ENCODE data around the gene PPARD. TPM values are rescaled to one million over a fixed set of nuclear protein-coding genes. Genes with fewer than 3 reads are reported as not detected.

PPARD gene
- total RNA-seq, 1 experiment from 2014 or later: 11.0 TPM

DNA sequence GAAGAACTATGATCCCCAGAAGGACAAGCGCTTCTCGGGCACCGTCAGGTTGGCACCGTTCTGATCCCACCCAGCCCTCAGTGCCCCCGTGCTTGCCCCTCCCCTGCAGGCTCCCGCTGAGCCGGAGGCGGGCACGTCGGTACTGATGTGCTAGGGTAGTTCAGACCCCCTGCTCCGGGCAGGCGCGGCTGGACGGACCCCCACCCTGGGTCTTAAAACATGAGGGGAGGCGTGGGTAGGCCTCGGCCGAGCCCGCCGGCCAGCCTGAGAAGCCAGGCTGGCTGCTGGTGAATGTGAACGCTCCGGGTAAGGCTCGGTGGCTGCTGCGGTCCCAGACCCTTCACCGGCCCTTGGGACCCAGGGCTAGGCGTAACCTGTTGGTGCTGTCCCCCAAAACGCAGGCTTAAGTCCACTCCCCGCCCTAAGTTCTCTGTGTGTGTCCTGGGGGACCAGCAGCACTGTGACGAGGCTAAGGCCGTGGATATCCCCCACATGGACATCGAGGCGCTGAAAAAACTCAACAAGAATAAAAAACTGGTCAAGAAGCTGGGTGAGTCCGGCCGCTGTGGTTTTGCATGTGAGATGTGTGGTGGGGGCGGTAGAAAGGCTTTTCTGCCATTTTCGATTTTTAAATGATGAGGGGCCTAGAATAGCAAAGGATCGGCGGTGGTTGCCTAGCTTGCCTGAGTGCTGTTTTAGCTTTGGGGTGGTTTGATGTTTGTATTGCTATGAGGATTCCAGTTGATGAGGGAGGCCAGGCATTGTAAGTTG is 126.8 kb downstream of the PPARD start:
- DNase-seq (ENCODE audit: low read depth): no peak

DNA sequence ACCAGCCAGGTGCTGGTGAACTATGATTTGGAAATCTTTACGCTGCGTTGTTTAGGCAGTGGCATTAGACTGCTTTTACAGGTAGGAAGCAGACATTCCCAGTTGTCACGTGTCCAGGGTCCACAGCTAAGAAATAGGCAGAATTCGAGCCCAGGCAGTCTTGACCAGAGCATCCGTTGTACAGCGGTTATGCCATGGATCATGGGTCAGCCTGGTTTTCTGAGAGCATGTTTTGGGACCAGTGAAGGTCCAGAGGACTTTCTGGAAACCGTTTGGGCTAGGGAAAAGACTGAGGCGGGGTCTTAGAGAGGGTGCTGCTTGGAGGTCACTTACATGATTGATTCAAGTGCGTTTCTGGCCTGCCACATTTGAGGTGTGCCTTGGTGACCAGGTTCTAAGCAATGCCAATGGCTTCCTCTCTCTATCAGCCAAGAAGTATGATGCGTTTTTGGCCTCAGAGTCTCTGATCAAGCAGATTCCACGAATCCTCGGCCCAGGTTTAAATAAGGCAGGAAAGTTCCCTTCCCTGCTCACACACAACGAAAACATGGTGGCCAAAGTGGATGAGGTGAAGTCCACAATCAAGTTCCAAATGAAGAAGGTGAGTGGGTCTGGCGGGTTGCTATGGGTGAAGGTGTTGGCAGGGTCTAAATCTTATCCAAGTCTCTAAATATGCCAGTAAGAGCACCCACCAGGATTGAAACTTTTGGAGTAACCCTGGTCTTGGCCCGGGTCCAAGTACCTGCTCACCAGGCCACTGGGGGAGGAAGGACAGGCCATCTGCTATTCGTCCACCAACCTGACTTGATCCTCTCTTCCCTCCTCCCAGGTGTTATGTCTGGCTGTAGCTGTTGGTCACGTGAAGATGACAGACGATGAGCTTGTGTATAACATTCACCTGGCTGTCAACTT is 127.6 kb downstream of the PPARD start:
- DNase-seq (ENCODE audit: low read depth): no peak

DNA sequence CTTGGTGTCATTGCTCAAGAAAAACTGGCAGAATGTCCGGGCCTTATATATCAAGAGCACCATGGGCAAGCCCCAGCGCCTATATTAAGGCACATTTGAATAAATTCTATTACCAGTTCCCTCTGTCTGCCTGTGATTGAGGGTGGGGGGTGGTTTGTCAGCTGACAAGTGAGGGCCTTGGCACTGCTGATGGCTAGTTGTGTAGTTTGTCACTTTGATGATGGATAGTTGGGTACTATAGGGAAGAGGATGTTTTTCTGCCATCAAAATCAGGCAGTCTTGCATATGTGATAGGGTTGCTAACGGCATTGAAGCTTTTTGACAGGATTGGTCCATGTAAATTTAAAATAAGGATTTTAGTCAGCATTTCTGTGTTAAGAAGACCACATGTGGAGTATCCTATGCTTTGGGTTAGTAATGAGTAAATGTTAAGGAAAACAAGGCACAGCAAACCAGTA is 128.3 kb downstream of the PPARD start:
- DNase-seq (ENCODE audit: low read depth): no peak

DNA sequence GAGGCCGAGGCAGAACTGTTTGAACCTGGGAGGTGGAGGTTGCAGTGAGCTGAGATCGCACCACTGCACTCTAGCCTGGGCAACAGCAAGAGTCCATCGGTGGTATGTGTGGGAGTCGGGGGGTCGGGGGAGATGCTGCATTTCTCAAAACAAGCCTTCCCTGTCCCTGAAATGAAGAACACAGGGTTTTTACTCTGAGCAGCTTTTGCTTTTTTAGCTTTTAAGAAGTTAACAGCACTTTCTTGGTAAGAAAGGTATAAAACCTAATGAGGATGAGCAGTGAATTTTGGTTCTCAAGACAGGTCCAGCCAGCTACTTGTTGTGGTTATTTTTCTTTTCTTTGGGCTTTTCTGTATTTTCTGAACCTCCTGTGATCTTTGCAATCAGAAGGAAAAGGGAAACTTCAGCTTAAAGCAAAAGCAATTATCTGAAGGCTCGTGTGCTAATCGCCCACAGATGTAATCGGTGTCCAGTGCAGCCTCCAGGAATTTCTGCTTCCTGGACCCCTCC is 129.5 kb downstream of the PPARD start:
- DNase-seq (ENCODE audit: low read depth): no peak

DNA sequence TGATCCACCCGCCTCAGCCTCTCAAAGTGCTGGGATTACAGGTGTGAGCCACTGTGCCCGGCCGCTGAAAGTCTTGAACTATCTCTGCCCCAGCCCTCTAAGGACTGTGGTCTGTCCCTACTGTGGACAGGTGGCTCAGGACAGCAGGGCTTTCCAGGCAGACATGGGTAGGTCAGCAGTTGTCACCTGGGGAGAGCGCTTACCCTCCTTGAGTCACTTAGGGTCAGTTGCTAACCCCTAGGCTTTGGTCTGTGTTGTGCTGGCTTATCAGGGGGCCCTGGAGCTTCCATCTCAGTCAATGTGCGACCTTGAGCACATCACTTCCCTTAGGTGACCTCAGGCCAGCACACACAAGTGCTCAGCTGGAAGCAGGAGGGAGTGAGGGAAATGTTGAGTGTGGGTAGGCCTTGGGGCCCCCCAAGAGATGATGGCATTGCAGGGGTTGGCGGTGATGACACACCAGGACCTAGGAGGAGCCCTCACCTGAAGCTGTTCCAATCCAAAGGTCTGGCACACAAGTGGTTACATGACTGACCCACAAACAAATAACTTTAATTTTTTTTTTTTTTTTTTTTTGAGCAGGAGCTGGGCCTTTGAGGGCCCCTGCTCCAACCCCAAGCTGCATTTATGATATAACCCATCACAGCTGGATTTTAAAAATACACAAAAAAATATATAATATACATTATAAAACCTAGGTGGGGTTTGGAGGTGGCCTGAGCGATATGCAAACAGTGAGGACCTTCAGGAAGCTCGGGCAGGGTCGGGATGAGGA is 130.9 kb downstream of the PPARD start:
- DNase-seq (ENCODE audit: low read depth): no peak

DNA sequence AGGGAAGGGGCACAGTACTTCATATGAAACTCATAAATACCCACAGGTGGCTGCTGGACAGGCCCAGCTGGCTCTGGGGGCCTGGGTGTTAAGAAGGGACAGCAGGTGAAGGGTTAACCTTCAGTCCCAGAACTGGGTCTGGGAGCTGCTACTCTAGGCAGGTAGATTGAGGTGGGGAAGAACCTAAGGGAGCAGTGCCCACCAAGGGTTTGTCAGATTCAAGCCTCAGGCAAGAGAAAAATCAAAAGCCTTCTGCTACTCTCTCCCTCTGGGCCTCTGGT is 131.4 kb downstream of the PPARD start:
- DNase-seq (ENCODE audit: low read depth): no peak

DNA sequence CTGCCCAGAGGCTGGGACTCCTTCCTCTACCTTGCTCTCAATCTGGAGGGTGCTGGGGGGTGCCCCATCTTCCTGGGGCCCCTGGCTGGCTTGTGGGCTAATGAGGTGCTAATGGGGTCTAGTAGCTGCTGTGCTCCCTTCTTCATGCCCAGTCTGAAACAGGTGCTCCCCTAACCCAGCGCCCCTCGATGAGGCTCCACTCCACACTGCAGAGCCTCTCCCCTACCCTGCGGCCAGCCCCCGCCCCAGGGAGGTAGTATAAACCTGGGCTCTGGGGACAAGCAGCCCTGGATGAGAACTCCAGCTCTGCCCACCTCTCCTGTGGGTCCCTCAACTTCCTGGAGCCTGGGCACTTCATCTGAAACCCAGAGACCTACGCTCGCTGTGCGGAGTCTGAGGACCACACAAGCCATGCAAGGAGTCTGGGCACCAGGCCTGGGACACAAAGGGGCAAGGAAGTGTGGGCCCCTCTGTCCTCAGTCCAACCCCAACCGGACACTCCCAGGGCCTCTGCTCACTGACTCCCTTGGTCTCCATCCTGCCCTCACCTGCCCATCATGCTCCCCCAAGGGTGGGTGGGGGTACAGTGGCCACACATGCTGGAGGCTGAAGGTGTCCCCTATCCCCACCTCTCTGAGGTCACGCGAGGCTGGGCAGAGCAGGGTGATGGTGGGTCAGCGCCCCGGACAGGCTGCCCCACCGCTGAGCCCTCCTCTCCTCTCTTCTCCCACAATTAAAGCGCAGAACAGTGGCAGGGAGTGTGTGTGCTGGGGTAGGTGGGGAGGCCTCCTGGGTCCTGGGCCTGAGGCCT is 132.0 kb downstream of the PPARD start:
- no peak for DNase-seq (ENCODE audit: low read depth)

DNA sequence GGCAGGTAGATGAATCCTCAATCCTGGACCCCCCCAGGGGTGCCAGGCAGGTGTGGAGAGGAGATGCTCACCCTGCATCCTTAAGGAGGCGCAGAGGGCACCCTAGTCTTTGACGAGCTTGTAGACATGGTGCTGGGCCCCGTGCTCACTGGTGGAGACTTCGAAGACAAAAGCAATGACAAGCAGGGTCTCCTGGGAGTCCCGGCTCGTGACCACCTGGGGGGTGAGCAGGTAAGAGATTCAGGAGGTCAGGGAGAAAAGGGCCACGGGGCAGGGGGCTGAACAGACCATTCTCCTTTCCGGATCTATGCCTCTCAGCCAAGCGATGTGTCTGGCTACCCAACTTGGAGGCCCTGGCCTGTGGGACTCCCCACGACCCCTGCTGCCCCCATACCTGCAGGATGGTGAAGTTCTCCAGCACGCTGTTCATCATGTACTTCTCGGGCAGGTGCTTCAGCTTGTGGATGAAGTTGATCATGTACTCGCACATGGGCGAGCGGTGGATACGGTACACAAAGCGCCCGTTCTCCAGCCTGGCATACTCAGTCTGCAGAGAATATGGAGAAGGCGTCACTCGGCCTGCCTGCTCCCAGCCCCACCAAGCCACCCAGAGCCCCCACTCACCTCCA is 132.7 kb downstream of the PPARD start:
- DNase-seq (ENCODE audit: low read depth): no peak

DNA sequence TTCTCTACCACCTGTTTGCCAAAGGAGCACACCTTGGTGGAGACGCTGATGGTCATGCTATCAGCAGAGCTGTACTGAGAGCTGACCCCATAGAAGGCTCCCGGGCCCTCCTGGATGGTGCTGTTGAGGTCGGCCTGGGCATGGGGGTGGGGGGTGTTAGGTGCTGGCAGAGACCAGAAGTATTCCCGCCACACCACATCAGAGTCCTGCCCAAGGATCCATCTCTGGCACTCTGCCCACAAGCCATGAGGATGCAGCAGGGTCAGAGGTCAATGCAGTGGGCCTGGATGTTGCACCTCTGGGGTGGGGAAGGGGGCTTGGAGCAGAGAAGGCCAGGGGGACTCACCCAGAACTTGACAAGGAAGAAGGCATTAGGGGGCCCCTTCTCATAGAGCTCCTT is 133.2 kb downstream of the PPARD start:
- DNase-seq (ENCODE audit: low read depth): no peak

DNA sequence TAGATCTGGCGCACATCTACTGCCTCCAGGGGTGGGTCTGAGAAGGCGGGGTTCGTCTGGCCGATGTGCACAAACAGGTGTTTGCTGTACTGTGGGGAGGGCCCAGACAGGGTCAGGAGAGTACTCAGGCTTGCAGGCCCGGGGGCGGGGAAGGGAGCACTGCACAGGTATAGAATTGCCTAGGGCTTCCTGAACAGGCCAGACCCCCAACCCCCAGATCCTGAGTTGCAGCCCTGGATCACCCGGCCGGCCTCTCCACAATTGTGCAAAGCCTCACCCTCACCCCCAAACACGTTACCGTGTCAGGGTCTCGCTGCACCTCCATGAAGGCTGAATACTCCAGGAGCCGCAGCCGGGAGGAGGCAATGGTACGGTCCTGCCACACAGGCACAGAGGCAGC is 133.6 kb downstream of the PPARD start:
- DNase-seq (ENCODE audit: low read depth): no peak

DNA sequence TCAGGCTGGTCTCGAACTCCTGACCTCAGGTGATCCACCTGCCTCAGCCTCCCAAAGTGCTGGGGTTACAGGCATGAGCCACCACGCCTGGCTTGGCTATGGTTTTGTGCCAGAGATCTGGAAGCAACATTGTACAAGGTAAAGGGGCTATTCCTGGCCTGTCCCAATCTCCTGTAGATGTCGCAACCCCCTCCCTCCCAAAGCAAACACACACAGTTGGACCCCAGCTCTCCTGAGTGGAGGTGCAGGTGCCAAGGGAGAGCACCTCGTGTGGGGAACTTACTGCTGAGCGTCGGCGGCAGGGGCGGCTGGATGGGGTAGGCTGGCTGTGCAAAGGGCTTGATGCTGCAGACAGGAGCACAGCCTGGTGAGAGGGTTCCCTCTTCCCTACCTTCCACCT is 134.7 kb downstream of the PPARD start:
- no peak for DNase-seq (ENCODE audit: low read depth)

Other genes starting within 250 kb of the PPARD start
- 0.23 and 0.32 TPM in 2 replicates for gene TCP11, start 201.2 kb upstream of the PPARD start, total RNA-seq (2014; rRNA removed)
- 0.06 TPM in 2 replicates for gene SCUBE3, start 128.6 kb upstream of the PPARD start, total RNA-seq (2014; rRNA removed)
- 22.2 and 26.8 TPM in 2 replicates for gene ZNF76, start 82.8 kb upstream of the PPARD start, total RNA-seq (2014; rRNA removed)
- 0.06 and 0.13 TPM in 2 replicates for gene DEF6, start 44.7 kb upstream of the PPARD start, total RNA-seq (2014; rRNA removed)
- 12.8 and 14.6 TPM in 2 replicates for gene FANCE, start 109.8 kb downstream of the PPARD start, total RNA-seq (2014; rRNA removed)
- 1,186 and 1,216 TPM in 2 replicates for gene RPL10A, start 125.8 kb downstream of the PPARD start, total RNA-seq (2014; rRNA removed)
- gene TEAD3, start 154.5 kb downstream of the PPARD start, total RNA-seq (2014; rRNA removed): 16.8 and 17.5 TPM in 2 replicates
- not detected in 2 replicates for gene TULP1, start 170.3 kb downstream of the PPARD start, total RNA-seq (2014; rRNA removed)

All from LHCN-M2 (cell line).